Kasumi-1 (cell line): Measurements from ENCODE around the gene ZDHHC8.

ENCODE experiments used
- DNase-seq, 2 experiments: peaks; one replicate each; lab custom pipeline; 2025; lab: John Stamatoyannopoulos, UW

Gene ZDHHC8

DNA sequence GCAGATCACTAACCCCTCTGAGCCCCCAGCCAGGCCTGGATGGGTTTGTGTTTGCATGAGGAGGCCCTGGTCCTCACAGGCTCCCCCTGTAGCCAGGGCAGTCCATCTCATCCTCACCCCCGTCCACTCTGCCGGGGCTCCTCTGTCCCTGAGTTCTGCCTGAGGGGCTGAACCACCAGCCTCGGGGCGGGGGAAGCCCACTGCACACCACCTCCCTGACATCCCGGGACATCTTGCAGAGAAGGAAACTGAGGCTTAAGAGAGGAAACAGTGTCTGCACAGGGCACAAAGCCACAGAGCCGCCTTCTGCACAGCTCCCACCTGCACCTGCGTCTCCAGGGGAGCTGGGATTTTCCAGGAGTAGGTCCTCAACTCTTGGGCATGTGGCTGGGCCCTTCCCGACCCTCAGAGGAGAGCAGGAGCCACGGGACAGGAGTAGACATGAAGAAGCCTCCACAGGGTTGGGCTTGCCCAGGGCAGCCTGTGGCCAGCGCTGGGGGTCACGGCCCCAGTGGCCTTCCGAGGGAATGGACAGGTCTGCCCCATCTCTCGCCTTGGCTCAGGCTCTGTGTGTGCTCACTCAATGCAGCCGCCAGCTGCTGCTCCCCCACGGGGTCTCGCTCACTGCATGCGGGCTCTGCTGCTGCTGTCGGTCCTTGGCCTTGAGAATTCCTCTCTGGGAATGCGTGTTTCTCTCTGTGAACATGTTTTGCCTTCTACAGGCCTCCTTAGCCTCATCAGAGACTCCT lies 64.7 kb downstream of the ZDHHC8 start:
- no peak for DNase-seq
